Measurements from ENCODE around the gene TMEM79. TPM values are rescaled to one million over a fixed set of nuclear protein-coding genes. Genes with fewer than 3 reads are reported as not detected.
A peak's percentile ranks its signal among the peaks of the same experiment; 100 is the strongest.

Gene TMEM79
- total RNA-seq, 1 donor = 1.4 TPM

- DNase-seq (ENCODE audit: low read depth) = no peak
- no peak overlapping the region for H3K4me3 ChIP-seq (ENCODE audit: low read depth, low read length)
- no peak for TF ChIP-seq CTCF (IDR thresholded peaks at IDR 0.05; ENCODE audit: insufficient read depth, low read length)
Measured at GRCh38 chr1:156244712-156245111, 39.4 kb upstream of the TMEM79 start.

- no peak for DNase-seq (ENCODE audit: low read depth)
Measured at GRCh38 chr1:156245451-156246232, 38.5 kb upstream of the TMEM79 start.

GRCh38 chr1:156246241-156246780, 37.8 kb upstream of the TMEM79 start:
- DNase-seq (ENCODE audit: low read depth) = no peak
- no peak overlapping the region for H3K4me3 ChIP-seq (ENCODE audit: low read depth, low read length)

More at GRCh38 chr1:156245451-156246232, 38.5 kb upstream of the TMEM79 start:
- no peak overlapping the region for H3K4me3 ChIP-seq (ENCODE audit: low read depth, low read length)
- TF ChIP-seq CTCF (IDR thresholded peaks at IDR 0.05; ENCODE audit: insufficient read depth, low read length) = no peak

GRCh38 chr1:156246781-156247459, 37.2 kb upstream of the TMEM79 start:
- no peak overlapping the region for H3K4me3 ChIP-seq (ENCODE audit: low read depth, low read length)
- no peak for TF ChIP-seq CTCF (IDR thresholded peaks at IDR 0.05; ENCODE audit: insufficient read depth, low read length)
- peak; percentile 18 for DNase-seq (ENCODE audit: low read depth)

More at GRCh38 chr1:156246241-156246780, 37.8 kb upstream of the TMEM79 start:
- TF ChIP-seq CTCF (IDR thresholded peaks at IDR 0.05; ENCODE audit: insufficient read depth, low read length) = no peak

GRCh38 chr1:156247460-156248322, 36.4 kb upstream of the TMEM79 start, which contains the start of gene PAQR6:
Gene PAQR6 (minus strand): TSS chr1:156248056. CDS start chr1:156246731, 1,325 bp downstream.
- H3K4me3 ChIP-seq (ENCODE audit: low read depth, low read length) = no peak within 1 kb of the TSS
- DNase-seq (ENCODE audit: low read depth) = no peak

More at GRCh38 chr1:156247460-156248322, 36.4 kb upstream of the TMEM79 start, which contains the start of gene PAQR6:
- TF ChIP-seq CTCF (IDR thresholded peaks at IDR 0.05; ENCODE audit: insufficient read depth, low read length) = no peak
